H1 (cell line): ENCODE data around the gene FAM131A. TPM values are rescaled to one million over a fixed set of nuclear protein-coding genes. Genes with fewer than 3 reads are reported as not detected.

Experiments
- CTCF ChIA-PET: fragments of 300-600 bp; sonication (Branson Sonifier 250); formaldehyde crosslinking; loops from one replicate; lab custom pipeline; 2021; ENCODE audit not compliant: partially characterized antibody; lab: Charles Lee
- POLR2A ChIA-PET: fragments of 300-600 bp; sonication (Branson Sonifier 250); formaldehyde crosslinking; loops from one replicate; lab custom pipeline; 2021; ENCODE audit warnings: inconsistent platforms; ENCODE audit not compliant: partially characterized antibody; lab: Charles Lee
- DNase-seq, 2 experiments: peaks; one replicate each; pipeline versions ENCODE4 v3.0.0 to v3.0.0-alpha.2; 2010 to 2022; ENCODE audit warnings: low spot score in 2 of 2, low read depth in 1 of 2, mixed read lengths in 1 of 2
- FAIRE-seq: peaks from 2 replicates; lab custom pipeline; 2011; peaks lifted over from hg19 to GRCh38; lab: Jason Lieb, UNC
- H2AFZ ChIP-seq: 2 replicates; pipeline ENCODE4 v1.8.1; 2012; ENCODE audit warnings: low read length, inconsistent platforms
- H2AK5ac ChIP-seq: 2 replicates; pipeline ENCODE4 v1.6.1; 2013; ENCODE audit warnings: low read depth, low read length
- H2BK120ac ChIP-seq: replicated peaks from 2 replicates; pipeline ENCODE3; 2013; ENCODE audit warnings: low read depth, low read length, inconsistent platforms
- H2BK12ac ChIP-seq: 2 replicates; pipeline ENCODE4 v1.6.1; 2013; ENCODE audit warnings: low read depth, low read length
- H2BK15ac ChIP-seq: 2 replicates; pipeline ENCODE4 v1.6.1; 2013; ENCODE audit warnings: low read length
- H2BK20ac ChIP-seq: 2 replicates; pipeline ENCODE4 v1.6.1; 2013; ENCODE audit warnings: low read length
- H2BK5ac ChIP-seq: 2 replicates; pipeline ENCODE4 v1.6.1; 2013; ENCODE audit warnings: low read depth, low read length
- H3K14ac ChIP-seq: 2 replicates; pipeline ENCODE4 v1.6.1; 2013; ENCODE audit warnings: inconsistent platforms; ENCODE audit not compliant: insufficient read length
- H3K18ac ChIP-seq: 2 replicates; pipeline ENCODE4 v1.6.1; 2013; ENCODE audit warnings: low read length; ENCODE audit errors: extremely low read depth
- H3K23ac ChIP-seq: 2 replicates; pipeline ENCODE4 v1.6.1; 2013; ENCODE audit warnings: inconsistent platforms; ENCODE audit not compliant: insufficient read length
- H3K23me2 ChIP-seq: 2 replicates; pipeline ENCODE4 v1.6.1; 2013; ENCODE audit warnings: low read depth, low read length
- H3K27ac ChIP-seq: 2 replicates; pipeline ENCODE4 v1.6.1; 2011; ENCODE audit warnings: low read depth, low read length, inconsistent platforms
- H3K27me3 ChIP-seq, 4 experiments: replicated peaks in 1 of 4; 1 replicate in 1 of 4; 2 replicates in 3 of 4; pipeline versions ENCODE4 v1.6.1 to v1.8.1; 2011 to 2013; ENCODE audit warnings: low read length in 3 of 4, mild to moderate bottlenecking in 3 of 4, inconsistent platforms in 2 of 4, mixed read lengths in 2 of 4, moderate library complexity in 1 of 4; ENCODE audit not compliant: control insufficient read depth in 3 of 4, insufficient read depth in 3 of 4; ENCODE audit errors: extremely low read depth in 1 of 4
- H3K36me3 ChIP-seq, 4 experiments: 2 replicates each; pipeline versions ENCODE4 v1.6.1 to v1.8.1; 2011 to 2013; ENCODE audit warnings: mild to moderate bottlenecking in 4 of 4, low read length in 3 of 4, moderate library complexity in 2 of 4, control low read depth in 1 of 4, inconsistent platforms in 1 of 4; ENCODE audit not compliant: insufficient read depth in 4 of 4, control insufficient read depth in 2 of 4
- H3K4ac ChIP-seq: replicated peaks from 2 replicates; pipeline ENCODE3; 2013; ENCODE audit warnings: low read length, low read depth, mixed read lengths, inconsistent platforms; ENCODE audit not compliant: insufficient read length
- H3K4me1 ChIP-seq, 4 experiments: replicated peaks in 1 of 4; 1 replicate in 1 of 4; 2 replicates in 3 of 4; pipeline versions ENCODE4 v1.6.1 to v1.8.1; 2011 to 2013; ENCODE audit warnings: low read length in 3 of 4, inconsistent platforms in 2 of 4, mixed read lengths in 1 of 4; ENCODE audit not compliant: insufficient read depth in 4 of 4, control insufficient read depth in 3 of 4
- H3K4me2 ChIP-seq, 2 experiments: 2 replicates each; pipeline versions ENCODE4 v1.6.1 to v1.8.1; 2011 to 2013; ENCODE audit warnings: low read depth in 2 of 2, low read length in 2 of 2, control low read depth in 1 of 2, inconsistent platforms in 1 of 2, mild to moderate bottlenecking in 1 of 2; ENCODE audit not compliant: insufficient read depth in 1 of 2
- H3K4me3 ChIP-seq, 4 experiments: fragments of 200-600, 300-600 bp in 1 of 4; sonication (generic), shearing (Covaris generic), sonication (Bioruptor Twin) in 1 of 4; 2 replicates each; pipeline versions ENCODE4 v1.5.1 to v1.8.1; 2011 to 2016; ENCODE audit warnings: low read length in 4 of 4, low read depth in 3 of 4, control low read depth in 2 of 4, inconsistent platforms in 2 of 4, mild to moderate bottlenecking in 2 of 4, mixed read lengths in 1 of 4, moderate library complexity in 1 of 4; ENCODE audit not compliant: insufficient read depth in 2 of 4; ENCODE audit errors: extremely low read depth in 1 of 4
- H3K56ac ChIP-seq: replicated peaks from 2 replicates; pipeline ENCODE3; 2013; ENCODE audit warnings: low read depth, mild to moderate bottlenecking, mixed read lengths, low read length, inconsistent platforms; ENCODE audit not compliant: insufficient read length
- H3K79me1 ChIP-seq: 2 replicates; pipeline ENCODE4 v1.6.1; 2013; ENCODE audit warnings: low read depth, low read length, control low read depth
- H3K79me2 ChIP-seq, 2 experiments: 2 replicates each; pipeline versions ENCODE4 v1.6.1 to v1.8.1; 2012 to 2013; ENCODE audit warnings: low read length in 2 of 2, mild to moderate bottlenecking in 2 of 2, inconsistent platforms in 1 of 2; ENCODE audit not compliant: insufficient read depth in 2 of 2, control insufficient read depth in 1 of 2
- H3K9ac ChIP-seq, 4 experiments: replicated peaks in 1 of 4; 1 replicate in 1 of 4; 2 replicates in 3 of 4; pipeline versions ENCODE4 v1.6.1 to v1.8.1; 2011 to 2013; ENCODE audit warnings: low read depth in 3 of 4, low read length in 3 of 4, control low read depth in 2 of 4, mild to moderate bottlenecking in 2 of 4, moderate library complexity in 2 of 4, inconsistent platforms in 1 of 4; ENCODE audit errors: extremely low read depth in 1 of 4
- H3K9me3 ChIP-seq, 2 experiments: 2 replicates each; pipeline versions ENCODE4 v1.6.1 to v1.8.1; 2012 to 2013; ENCODE audit warnings: mild to moderate bottlenecking in 2 of 2, moderate library complexity in 2 of 2, control low read depth in 1 of 2, inconsistent platforms in 1 of 2, low read depth in 1 of 2, low read length in 1 of 2, mixed read lengths in 1 of 2; ENCODE audit not compliant: insufficient read depth in 2 of 2
- H4K20me1 ChIP-seq, 2 experiments: replicated peaks in 1 of 2; 2 replicates each; pipeline versions ENCODE3 to v1.8.1; 2011 to 2013; ENCODE audit warnings: inconsistent platforms in 2 of 2, low read length in 2 of 2, mild to moderate bottlenecking in 1 of 2; ENCODE audit not compliant: insufficient read depth in 2 of 2, control insufficient read depth in 1 of 2
- H4K5ac ChIP-seq: 2 replicates; pipeline ENCODE4 v1.6.1; 2013; ENCODE audit warnings: low read length, low read depth, mixed read lengths, inconsistent platforms; ENCODE audit not compliant: insufficient read length
- H4K8ac ChIP-seq: 2 replicates; pipeline ENCODE4 v1.8.0; 2013; ENCODE audit warnings: mild to moderate bottlenecking, moderate library complexity, low read length, inconsistent platforms; ENCODE audit not compliant: insufficient read depth; ENCODE audit errors: extremely low read depth
- H4K91ac ChIP-seq: replicated peaks from 2 replicates; pipeline ENCODE3; 2013; ENCODE audit warnings: low read length, mixed read lengths, inconsistent platforms; ENCODE audit not compliant: insufficient read length
- CTCF ChIP-seq, 3 experiments: IDR thresholded peaks; 1 replicate in 2 of 3; 2 replicates in 1 of 3; pipeline versions ENCODE4 v1.5.1 to v1.6.1; 2011; ENCODE audit warnings: low read length in 3 of 3, mild to moderate bottlenecking in 3 of 3, inconsistent platforms in 2 of 3, low read depth in 1 of 3, moderate library complexity in 1 of 3; ENCODE audit not compliant: insufficient read depth in 1 of 3; ENCODE audit errors: control extremely low read depth in 1 of 3
- GABPA ChIP-seq: IDR thresholded peaks from 2 replicates; pipeline ENCODE4 v1.6.1; 2011; ENCODE audit warnings: mild to moderate bottlenecking, low read length, moderate library complexity, borderline replicate concordance; ENCODE audit not compliant: insufficient read depth
- HDAC2 ChIP-seq, 2 experiments: fragments of 300-600 bp in 1 of 2; sonication (generic) in 1 of 2; IDR thresholded peaks; 2 replicates each; pipeline ENCODE4 v1.6.1; 2011 to 2012; ENCODE audit warnings: low read depth in 2 of 2, low read length in 2 of 2, mild to moderate bottlenecking in 2 of 2, moderate library complexity in 2 of 2, borderline replicate concordance in 1 of 2, inconsistent platforms in 1 of 2
- HDAC6 ChIP-seq: IDR thresholded peaks from one replicate; pipeline ENCODE4 v1.7.1; 2012; ENCODE audit warnings: low read depth, mild to moderate bottlenecking, inconsistent platforms, low read length, moderate library complexity
- JUND ChIP-seq: IDR thresholded peaks from 2 replicates; pipeline ENCODE4 v1.6.1; 2011; ENCODE audit warnings: mild to moderate bottlenecking, improper control_type of control experiment, low read length
- KDM4A ChIP-seq: IDR thresholded peaks from one replicate; pipeline ENCODE4 v1.7.1; 2012; ENCODE audit warnings: low read depth, mild to moderate bottlenecking, moderate library complexity, low read length, inconsistent platforms; ENCODE audit not compliant: severe bottlenecking
- NRF1 ChIP-seq: IDR thresholded peaks from 2 replicates; pipeline ENCODE4 v1.6.1; 2011; ENCODE audit warnings: mild to moderate bottlenecking, low read depth, low read length, improper control_type of control experiment
- PHF8 ChIP-seq: fragments of 200-600 bp; sonication (generic); conservative IDR thresholded peaks from 2 replicates; pipeline ENCODE4 v1.7.1; 2012; ENCODE audit warnings: low read depth, mild to moderate bottlenecking, inconsistent platforms, low read length, moderate library complexity
- SIX5 ChIP-seq: IDR thresholded peaks from 2 replicates; pipeline ENCODE4 v1.6.1; 2011; ENCODE audit warnings: mild to moderate bottlenecking, low read depth, low read length
- SP1 ChIP-seq: IDR thresholded peaks from 2 replicates; pipeline ENCODE4 v1.6.1; 2011; ENCODE audit warnings: low read depth, low read length
- ZNF274 ChIP-seq: IDR thresholded peaks from 2 replicates; pipeline ENCODE4 v1.7.0; 2012; ENCODE audit warnings: low read length, borderline replicate concordance; ENCODE audit errors: extremely low read depth
- WGBS, 2 experiments: shearing (Covaris generic) in 1 of 2; methylation state at CpG; one replicate each; pipeline versions ENCODE4 v1.1.6 to v1.1.7; 2013 to 2015; ENCODE audit warnings: low lambda C conversion rate in 2 of 2, mixed read lengths in 2 of 2, inconsistent platforms in 1 of 2, low coverage in 1 of 2, missing lambda C conversion rate in 1 of 2; ENCODE audit not compliant: insufficient replicate concordance in 2 of 2, insufficient coverage in 1 of 2, insufficient read length in 1 of 2; ENCODE audit errors: extremely low coverage in 1 of 2, missing lambda C conversion rate in 1 of 2; 5-methylcytosine and 5-hydroxymethylcytosine counted together
- polyA plus RNA-seq, 7 experiments: library from polyadenylated mRNA; depleted of rRNA in 3 of 7; stranded (reverse) in 5 of 7; unstranded in 2 of 7; fragments of >200 nt in 5 of 7; fragments of 200-250 nt in 2 of 7; gene quantifications; 1 replicate in 5 of 7; 2 replicates in 1 of 7; 4 replicates in 1 of 7; pipeline versions ENCODE4 v1.2.1 to v1.2.3, GENCODE V29; 2011 to 2013; ENCODE audit warnings: missing spikeins in 2 of 7, mixed read lengths in 2 of 7
- total RNA-seq: library from RNA; stranded (reverse); fragmentation: NEBNext Ultra II Directional; extraction: Animal tissue kit (Norgen Biotek cat#: 25700); gene quantifications from 2 replicates; pipeline ENCODE4 v1.2.1, GENCODE V29; 2021

The FAM131A gene
- total and polyA plus RNA-seq, 2 of the 8 experiments (the other 6 are each of a cell fraction or from before 2014, with no cell fraction given) = 16.0 to 21.9 TPM

DNA sequence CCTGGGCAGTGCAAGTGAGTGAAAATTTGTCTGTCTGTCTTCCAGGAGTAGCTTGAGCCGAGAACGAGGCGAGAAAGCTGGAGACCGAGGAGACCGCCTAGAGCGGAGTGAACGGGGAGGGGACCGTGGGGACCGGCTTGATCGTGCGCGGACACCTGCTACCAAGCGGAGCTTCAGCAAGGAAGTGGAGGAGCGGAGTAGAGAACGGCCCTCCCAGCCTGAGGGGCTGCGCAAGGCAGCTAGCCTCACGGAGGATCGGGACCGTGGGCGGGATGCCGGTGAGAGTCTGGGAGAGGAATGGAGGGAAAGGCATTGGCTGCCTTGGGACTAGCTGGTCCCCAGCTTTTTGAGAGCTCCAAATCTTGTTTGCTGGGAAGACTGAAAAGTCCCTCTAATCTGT lies 10.2 kb upstream of the FAM131A start:
- H2BK120ac ChIP-seq = no peak overlapping the region
- no peak overlapping the region for H2AK5ac ChIP-seq
- H2AFZ ChIP-seq = no peak overlapping the region
- no peak overlapping the region for H3K56ac ChIP-seq
- peaks cover 5% of the 10 kb centered on the region for H3K79me1 ChIP-seq
- H2BK15ac ChIP-seq = no peak overlapping the region
- no peak overlapping the region for H2BK5ac ChIP-seq
- no peak overlapping the region for H3K18ac ChIP-seq
- no peak overlapping the region for H4K5ac ChIP-seq
- no peak overlapping the region for H2BK12ac ChIP-seq
- no peak overlapping the region for H3K23ac ChIP-seq
- H3K79me2 ChIP-seq = peaks cover 0 to 4% of the 10 kb centered on the region in 2 experiments; a peak in 1 of 4 replicates
- H3K27me3 ChIP-seq = no peaks in the 10 kb centered on the region
- POLR2A ChIA-PET = interaction anchor here (0.7 to 9.8 kb wide), 14 partner anchors 8 to 129 kb away, joined by 3 to 148 read pairs (median 5); partner anchors contain the start of genes CAMK2N2 and EIF4G1
- no peak overlapping the region for H3K27ac ChIP-seq
- no peak overlapping the region for H3K4ac ChIP-seq
- H2BK20ac ChIP-seq = no peak overlapping the region
- no peak overlapping the region for H4K91ac ChIP-seq
- CTCF ChIA-PET = interaction anchor here (0.5 to 1.6 kb wide), 5 partner anchors 18 to 1037 kb away, joined by 3 to 10 read pairs (median 3); no protein-coding TSS in a partner anchor
- H3K36me3 ChIP-seq = peaks cover 74 to 99% (median 92%) of the 10 kb centered on the region in 4 experiments
- H3K23me2 ChIP-seq = no peaks in the 10 kb centered on the region
- H4K8ac ChIP-seq = no peak overlapping the region; the same call in 1 of the 2 replicates
- H3K9me3 ChIP-seq = no peaks in the 10 kb centered on the region
- H4K20me1 ChIP-seq = peaks cover 12 to 20% of the 10 kb centered on the region in 2 experiments
- H3K9ac ChIP-seq = no peak overlapping the region
- 98% methylated on average over 11 of the region's 21 CpGs; no CpG with 5 or more reads in 1 of the 2 experiments for WGBS, 2 experiments
- FAIRE-seq (no peak), DNase-seq (no peak)
- H3K4me3 ChIP-seq = no peak overlapping the region
- no peak overlapping the region for H3K14ac ChIP-seq
- no peak overlapping the region for H3K4me2 ChIP-seq
- no peaks in the 10 kb centered on the region for H3K4me1 ChIP-seq
- TF ChIP-seq GABPA = no peak
- TF ChIP-seq ZNF274 = no peak
- TF ChIP-seq KDM4A = no peak
- TF ChIP-seq JUND = no peak
- TF ChIP-seq HDAC2 (IDR thresholded peaks at IDR 0.05; ENCODE audit: borderline replicate concordance in 1 of 2, low read depth in 2 of 2, low read length in 2 of 2) = no peak
- TF ChIP-seq PHF8 = no peak
- no peak for TF ChIP-seq SP1
- no peak for TF ChIP-seq CTCF (IDR thresholded peaks at IDR 0.05; ENCODE audit: control extremely low read depth in 1 of 3, insufficient read depth in 1 of 3, low read depth in 1 of 3, low read length in 3 of 3)
- TF ChIP-seq NRF1 = no peak
- TF ChIP-seq HDAC6 = no peak
- TF ChIP-seq SIX5 = no peak
